SK-N-SH treated with all-trans-retinoic acid at 6 μM for 48 hours (cell line): ENCODE results near the gene SGK1.

ENCODE experiments used
- ARNTL ChIP-seq: fragments of 450-650 bp; formaldehyde crosslinking; IDR thresholded peaks from 2 replicates; pipeline ENCODE4 v1.5.0; 2020; ENCODE audit warnings: low read depth, mild to moderate bottlenecking, moderate library complexity, borderline replicate concordance
- CSDC2 ChIP-seq: fragments of 250-450 bp; sonication (Bioruptor Pico); IDR thresholded peaks from 2 replicates; pipeline ENCODE4 v1.5.0; 2020; ENCODE audit warnings: mild to moderate bottlenecking, moderate library complexity
- ESRRG ChIP-seq: fragments of 250-450 bp; sonication (Bioruptor Pico); IDR thresholded peaks from 2 replicates; pipeline ENCODE4 v1.6.1; 2021; ENCODE audit warnings: mild to moderate bottlenecking
- PPARA ChIP-seq: fragments of 250-450 bp; sonication (Bioruptor Pico); IDR thresholded peaks from 2 replicates; pipeline ENCODE4 v1.5.0; 2020; ENCODE audit warnings: mild to moderate bottlenecking, borderline replicate concordance
- RARB ChIP-seq: fragments of 250-450 bp; sonication (Bioruptor Pico); IDR thresholded peaks from 2 replicates; pipeline ENCODE4 v1.8.0; 2021; ENCODE audit warnings: mild to moderate bottlenecking, moderate library complexity
- SNAI2 ChIP-seq: fragments of 250-450 bp; sonication (Bioruptor Pico); IDR thresholded peaks from 2 replicates; pipeline ENCODE4 v1.5.0; 2020; ENCODE audit warnings: mild to moderate bottlenecking, moderate library complexity
- TOX ChIP-seq: fragments of 250-450 bp; sonication (Bioruptor Pico); IDR thresholded peaks from 2 replicates; pipeline ENCODE4 v1.8.0; 2021; ENCODE audit warnings: mild to moderate bottlenecking, moderate library complexity, borderline replicate concordance
- ZFP3 ChIP-seq: fragments of 250-450 bp; sonication (Bioruptor Pico); IDR thresholded peaks from 2 replicates; pipeline ENCODE4 v1.5.0; 2020; ENCODE audit warnings: mild to moderate bottlenecking, moderate library complexity
- ZFP30 ChIP-seq: fragments of 450-650 bp; formaldehyde crosslinking; IDR thresholded peaks from 2 replicates; pipeline ENCODE4 v1.5.0; 2022; ENCODE audit warnings: mild to moderate bottlenecking, moderate library complexity
- ZNF8 ChIP-seq: fragments of 450-650 bp; formaldehyde crosslinking; IDR thresholded peaks from 2 replicates; pipeline ENCODE4 v1.5.0; 2020; ENCODE audit warnings: mild to moderate bottlenecking, moderate library complexity
- TF ChIP-seq, protein P1 (sequence below): fragments of 250-450 bp; sonication (Bioruptor Pico); IDR thresholded peaks from 2 replicates; pipeline ENCODE4 v1.5.1; 2020; ENCODE audit warnings: low read depth, mild to moderate bottlenecking, moderate library complexity
- TF ChIP-seq, protein P2 (sequence below): fragments of 250-450 bp; sonication (Bioruptor Pico); IDR thresholded peaks from 2 replicates; pipeline ENCODE4 v1.5.0; 2020; ENCODE audit warnings: mild to moderate bottlenecking, moderate library complexity
- TF ChIP-seq, protein P3 (sequence below): fragments of 250-450 bp; sonication (Bioruptor Pico); IDR thresholded peaks from 2 replicates; pipeline ENCODE4 v1.5.1; 2021; ENCODE audit warnings: mild to moderate bottlenecking, moderate library complexity
- TF ChIP-seq, protein P4 (sequence below): fragments of 250-450 bp; sonication (Bioruptor Pico); IDR thresholded peaks from 2 replicates; pipeline ENCODE4 v1.8.0; 2020; ENCODE audit warnings: mild to moderate bottlenecking, moderate library complexity, borderline replicate concordance

DNA sequence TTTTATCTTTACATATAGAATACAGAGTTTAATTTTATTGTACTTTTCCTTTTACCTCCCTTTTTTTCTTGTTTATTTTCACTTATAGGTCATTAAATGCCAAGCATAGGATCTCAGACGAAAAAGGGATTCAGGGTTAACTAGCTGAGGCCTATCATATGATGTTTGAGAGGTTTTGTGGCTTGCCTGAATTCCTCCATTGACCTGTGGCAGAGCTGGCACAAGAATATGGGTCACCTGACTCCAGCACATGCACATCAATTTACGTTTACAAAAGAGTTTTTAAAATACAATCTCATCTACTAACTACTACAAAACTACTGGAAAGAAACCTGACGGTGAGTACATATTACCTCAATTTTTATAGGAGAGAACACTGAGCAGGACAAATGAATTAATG, 60.4 kb downstream of the SGK1 start:
- TF ChIP-seq, protein P1, sequence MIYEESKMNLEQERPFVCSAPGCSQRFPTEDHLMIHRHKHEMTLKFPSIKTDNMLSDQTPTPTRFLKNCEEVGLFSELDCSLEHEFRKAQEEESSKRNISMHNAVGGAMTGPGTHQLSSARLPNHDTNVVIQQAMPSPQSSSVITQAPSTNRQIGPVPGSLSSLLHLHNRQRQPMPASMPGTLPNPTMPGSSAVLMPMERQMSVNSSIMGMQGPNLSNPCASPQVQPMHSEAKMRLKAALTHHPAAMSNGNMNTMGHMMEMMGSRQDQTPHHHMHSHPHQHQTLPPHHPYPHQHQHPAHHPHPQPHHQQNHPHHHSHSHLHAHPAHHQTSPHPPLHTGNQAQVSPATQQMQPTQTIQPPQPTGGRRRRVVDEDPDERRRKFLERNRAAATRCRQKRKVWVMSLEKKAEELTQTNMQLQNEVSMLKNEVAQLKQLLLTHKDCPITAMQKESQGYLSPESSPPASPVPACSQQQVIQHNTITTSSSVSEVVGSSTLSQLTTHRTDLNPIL (CRISPR knock-in tag): no peak
- TF ChIP-seq CSDC2 (no peak), ARNTL (CRISPR knock-in tag) (no peak), RARB (CRISPR knock-in tag) (no peak), ZNF8 (no peak), ESRRG (no peak), ZFP3 (no peak), PPARA (CRISPR knock-in tag) (no peak), TOX (CRISPR knock-in tag) (no peak), ZFP30 (CRISPR knock-in tag) (no peak), SNAI2 (CRISPR knock-in tag) (no peak)
- TF ChIP-seq, protein P2, sequence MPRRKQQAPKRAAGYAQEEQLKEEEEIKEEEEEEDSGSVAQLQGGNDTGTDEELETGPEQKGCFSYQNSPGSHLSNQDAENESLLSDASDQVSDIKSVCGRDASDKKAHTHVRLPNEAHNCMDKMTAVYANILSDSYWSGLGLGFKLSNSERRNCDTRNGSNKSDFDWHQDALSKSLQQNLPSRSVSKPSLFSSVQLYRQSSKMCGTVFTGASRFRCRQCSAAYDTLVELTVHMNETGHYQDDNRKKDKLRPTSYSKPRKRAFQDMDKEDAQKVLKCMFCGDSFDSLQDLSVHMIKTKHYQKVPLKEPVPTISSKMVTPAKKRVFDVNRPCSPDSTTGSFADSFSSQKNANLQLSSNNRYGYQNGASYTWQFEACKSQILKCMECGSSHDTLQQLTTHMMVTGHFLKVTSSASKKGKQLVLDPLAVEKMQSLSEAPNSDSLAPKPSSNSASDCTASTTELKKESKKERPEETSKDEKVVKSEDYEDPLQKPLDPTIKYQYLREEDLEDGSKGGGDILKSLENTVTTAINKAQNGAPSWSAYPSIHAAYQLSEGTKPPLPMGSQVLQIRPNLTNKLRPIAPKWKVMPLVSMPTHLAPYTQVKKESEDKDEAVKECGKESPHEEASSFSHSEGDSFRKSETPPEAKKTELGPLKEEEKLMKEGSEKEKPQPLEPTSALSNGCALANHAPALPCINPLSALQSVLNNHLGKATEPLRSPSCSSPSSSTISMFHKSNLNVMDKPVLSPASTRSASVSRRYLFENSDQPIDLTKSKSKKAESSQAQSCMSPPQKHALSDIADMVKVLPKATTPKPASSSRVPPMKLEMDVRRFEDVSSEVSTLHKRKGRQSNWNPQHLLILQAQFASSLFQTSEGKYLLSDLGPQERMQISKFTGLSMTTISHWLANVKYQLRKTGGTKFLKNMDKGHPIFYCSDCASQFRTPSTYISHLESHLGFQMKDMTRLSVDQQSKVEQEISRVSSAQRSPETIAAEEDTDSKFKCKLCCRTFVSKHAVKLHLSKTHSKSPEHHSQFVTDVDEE: no peak
- TF ChIP-seq, protein P3, sequence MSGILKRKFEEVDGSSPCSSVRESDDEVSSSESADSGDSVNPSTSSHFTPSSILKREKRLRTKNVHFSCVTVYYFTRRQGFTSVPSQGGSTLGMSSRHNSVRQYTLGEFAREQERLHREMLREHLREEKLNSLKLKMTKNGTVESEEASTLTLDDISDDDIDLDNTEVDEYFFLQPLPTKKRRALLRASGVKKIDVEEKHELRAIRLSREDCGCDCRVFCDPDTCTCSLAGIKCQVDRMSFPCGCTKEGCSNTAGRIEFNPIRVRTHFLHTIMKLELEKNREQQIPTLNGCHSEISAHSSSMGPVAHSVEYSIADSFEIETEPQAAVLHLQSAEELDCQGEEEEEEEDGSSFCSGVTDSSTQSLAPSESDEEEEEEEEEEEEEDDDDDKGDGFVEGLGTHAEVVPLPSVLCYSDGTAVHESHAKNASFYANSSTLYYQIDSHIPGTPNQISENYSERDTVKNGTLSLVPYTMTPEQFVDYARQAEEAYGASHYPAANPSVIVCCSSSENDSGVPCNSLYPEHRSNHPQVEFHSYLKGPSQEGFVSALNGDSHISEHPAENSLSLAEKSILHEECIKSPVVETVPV (CRISPR knock-in tag): no peak
- TF ChIP-seq, protein P4, sequence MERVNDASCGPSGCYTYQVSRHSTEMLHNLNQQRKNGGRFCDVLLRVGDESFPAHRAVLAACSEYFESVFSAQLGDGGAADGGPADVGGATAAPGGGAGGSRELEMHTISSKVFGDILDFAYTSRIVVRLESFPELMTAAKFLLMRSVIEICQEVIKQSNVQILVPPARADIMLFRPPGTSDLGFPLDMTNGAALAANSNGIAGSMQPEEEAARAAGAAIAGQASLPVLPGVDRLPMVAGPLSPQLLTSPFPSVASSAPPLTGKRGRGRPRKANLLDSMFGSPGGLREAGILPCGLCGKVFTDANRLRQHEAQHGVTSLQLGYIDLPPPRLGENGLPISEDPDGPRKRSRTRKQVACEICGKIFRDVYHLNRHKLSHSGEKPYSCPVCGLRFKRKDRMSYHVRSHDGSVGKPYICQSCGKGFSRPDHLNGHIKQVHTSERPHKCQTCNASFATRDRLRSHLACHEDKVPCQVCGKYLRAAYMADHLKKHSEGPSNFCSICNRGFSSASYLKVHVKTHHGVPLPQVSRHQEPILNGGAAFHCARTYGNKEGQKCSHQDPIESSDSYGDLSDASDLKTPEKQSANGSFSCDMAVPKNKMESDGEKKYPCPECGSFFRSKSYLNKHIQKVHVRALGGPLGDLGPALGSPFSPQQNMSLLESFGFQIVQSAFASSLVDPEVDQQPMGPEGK (CRISPR knock-in tag): no peak
